Smooth muscle cell of the brain vasculature (primary cell): ENCODE results near the gene RERE.
A peak's percentile ranks its signal among the peaks of the same experiment; 100 is the strongest.
"Not testable (repeated sequence)": the region's sequence is repeated elsewhere in the genome, so short reads cannot be mapped to it uniquely, and the experiment has no call there.

Experiments
- DNase-seq: peaks from one replicate; pipeline ENCODE4 v3.0.0-alpha.2; 2012; ENCODE audit warnings: low read depth, low spot score

Gene RERE

DNA sequence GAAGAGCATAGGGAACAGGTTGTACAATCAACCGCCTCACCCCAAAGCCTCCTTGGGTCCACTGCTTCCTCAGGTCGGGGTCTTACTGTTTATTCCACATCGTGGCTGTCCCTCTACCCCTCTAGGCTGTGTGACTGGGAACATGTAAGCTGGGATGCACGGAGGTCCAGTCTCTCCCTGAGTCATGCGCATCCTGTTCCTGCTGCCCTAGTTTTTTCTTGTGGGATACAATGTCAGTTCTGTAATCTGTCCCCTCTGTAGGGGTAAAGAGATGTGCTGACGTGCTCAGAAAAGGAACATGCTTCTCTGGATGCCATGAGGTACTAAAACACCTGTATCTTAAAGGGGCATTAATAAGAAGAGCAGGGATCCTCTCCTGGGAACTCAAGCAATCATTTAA is 433.4 kb downstream of the RERE start:
- DNase-seq, result no peak

DNA sequence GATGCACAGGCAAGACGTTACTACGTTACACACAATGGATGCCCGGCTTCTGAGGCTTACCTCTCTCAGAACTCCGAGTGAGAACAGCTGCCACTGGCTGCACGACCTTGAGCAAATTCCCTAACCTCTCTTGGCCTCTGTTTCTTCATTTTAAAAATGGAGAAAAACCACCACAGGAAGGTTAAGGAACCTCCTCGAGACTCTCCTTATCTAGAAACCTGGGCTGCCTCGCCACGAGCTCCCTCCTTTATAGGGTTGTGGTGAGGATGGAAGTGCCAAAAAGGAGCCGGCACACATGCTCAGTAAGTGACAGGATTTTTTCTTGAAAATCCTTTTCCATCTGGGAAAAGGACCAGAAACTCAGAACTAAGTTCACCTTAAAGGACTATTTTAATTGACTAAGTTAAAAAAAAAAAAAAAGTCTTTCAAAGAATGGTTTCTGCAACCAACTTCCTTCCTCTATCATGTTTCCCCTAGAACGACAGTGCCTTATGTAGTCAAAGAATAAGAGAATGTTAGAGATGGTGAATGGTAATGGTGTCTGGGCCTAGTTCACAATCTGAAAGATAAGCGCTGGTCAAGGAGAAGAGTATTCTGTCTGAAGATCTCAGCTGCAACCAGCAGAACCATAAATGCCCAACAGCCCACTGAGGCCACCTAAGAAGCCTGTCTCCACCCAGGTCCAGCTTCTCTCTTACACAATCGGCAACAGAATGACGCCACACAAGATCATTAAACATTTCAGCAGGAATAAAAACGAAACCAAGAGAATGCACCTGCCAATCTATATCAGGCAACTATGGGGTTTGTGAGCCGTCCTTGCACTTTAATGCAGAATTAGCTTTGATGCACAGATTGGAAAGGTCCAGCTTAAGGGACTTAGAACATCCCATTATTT is 434.6 kb downstream of the RERE start:
- no peak for DNase-seq

GRCh38 chr1:8382051-8382505 is 435.4 kb downstream of the RERE start:
- DNase-seq, result peak; percentile 57

DNA sequence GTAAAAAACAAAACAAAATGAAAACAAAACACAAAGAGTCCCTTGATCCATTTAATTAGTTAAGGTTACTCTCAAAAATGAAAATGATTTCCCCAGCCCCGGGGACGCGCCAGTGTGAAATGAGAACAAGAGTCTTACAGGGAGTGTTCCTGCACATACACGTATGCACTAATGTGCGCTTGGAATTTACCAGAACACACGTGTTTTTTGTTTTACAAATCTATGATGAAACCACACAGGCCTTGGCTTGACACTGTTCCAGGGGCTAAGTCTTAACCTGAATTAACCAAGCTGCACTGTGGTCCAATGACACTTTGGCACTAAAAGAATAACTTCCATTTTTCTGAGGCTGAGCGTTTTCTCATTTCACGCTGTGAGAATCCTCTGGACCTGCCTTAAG is 435.8 kb downstream of the RERE start:
- DNase-seq, result no peak

DNA sequence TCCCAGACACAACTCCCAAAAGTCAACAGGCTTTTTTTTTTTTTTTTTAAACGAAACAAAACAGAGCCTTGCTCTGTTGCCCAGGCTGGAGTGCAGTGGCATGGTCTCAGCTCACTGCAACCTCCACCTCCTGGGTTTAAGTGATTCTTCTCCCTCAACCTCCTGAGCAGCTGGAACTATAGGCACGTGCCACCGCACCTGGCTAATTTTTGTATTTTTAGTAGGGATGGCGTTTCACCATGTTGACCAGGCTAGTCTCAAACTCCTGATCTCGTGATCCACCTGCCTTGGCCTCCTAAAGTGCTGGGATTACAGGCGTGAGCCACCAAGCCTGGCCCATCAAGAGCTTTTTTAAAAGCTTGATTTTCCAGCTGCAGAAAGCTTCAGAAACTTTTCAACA is 437.1 kb downstream of the RERE start:
- DNase-seq, result not testable (repeated sequence)

DNA sequence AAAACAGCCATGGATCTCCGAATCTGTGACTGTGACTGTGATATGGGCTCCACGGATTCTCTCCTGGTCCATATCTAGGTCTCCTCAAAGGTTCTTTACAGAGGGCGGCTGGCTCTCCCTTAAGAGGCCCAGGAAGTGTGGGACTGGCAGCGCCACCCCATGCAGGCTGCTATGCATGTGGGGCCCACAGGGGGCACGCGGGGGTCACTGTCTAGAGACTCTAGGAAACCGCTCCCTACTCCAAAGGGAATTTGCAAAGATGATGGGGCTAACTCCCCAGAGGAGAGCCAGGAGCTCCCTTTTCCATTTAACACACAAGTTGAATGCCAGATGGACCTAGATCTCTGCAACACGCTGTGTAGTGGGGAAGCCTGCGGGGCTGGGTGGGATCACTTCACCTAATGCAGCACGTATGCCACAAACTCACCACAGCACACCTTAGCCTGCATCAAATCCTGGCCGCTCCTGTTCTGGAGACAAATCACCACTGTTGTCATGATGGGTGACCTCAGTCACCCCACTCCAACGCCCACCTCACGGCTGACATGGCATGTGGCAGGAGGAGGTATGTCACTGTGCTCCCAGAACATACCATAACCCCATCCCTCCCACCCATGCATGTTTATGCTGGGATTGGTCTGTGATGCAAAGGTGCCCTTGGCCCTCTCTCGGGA is 437.8 kb downstream of the RERE start:
- no peak for DNase-seq

DNA sequence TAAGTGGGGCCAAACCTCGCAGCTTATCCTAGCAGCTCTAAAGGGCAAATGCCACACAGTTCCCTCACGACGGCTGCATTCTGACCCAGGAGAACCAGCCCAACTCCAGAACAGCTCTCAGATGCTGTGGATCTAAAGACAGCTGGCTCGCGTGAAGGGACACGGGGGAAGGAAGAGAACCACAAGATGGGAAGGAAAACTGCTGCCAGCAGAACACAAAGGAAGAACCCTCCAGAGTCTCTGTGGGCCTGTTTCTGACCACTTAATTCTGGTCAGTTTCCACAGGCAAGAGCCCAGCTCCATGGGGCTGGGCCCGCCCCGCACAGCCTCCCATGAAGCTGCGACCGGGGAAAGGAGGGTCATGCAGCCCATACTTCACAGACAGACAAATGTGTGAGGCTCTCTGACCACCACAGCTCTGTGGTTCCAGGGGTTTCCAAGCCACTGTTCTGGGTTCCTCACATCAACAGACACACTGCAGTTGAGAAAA is 438.4 kb downstream of the RERE start:
- no peak for DNase-seq

DNA sequence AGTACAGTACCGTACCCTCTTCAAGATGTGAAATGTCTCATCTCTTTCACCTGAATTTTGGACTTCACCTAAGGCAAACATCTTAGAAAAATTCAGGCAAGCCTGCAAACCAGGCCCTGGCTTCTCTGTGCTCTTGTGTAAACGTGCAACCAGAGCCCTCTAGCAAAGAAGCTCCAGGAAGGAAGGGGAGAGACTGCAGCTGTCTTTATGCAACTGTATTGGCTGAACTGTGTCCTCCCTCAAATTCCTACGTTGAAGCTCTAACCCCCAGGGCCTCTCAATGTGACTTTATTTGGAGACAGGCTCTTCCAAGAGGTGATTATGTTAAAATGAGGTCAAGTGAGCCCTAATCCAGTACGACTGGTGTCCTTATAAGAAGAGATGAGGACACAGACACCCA is 439.3 kb downstream of the RERE start:
- no peak for DNase-seq

DNA sequence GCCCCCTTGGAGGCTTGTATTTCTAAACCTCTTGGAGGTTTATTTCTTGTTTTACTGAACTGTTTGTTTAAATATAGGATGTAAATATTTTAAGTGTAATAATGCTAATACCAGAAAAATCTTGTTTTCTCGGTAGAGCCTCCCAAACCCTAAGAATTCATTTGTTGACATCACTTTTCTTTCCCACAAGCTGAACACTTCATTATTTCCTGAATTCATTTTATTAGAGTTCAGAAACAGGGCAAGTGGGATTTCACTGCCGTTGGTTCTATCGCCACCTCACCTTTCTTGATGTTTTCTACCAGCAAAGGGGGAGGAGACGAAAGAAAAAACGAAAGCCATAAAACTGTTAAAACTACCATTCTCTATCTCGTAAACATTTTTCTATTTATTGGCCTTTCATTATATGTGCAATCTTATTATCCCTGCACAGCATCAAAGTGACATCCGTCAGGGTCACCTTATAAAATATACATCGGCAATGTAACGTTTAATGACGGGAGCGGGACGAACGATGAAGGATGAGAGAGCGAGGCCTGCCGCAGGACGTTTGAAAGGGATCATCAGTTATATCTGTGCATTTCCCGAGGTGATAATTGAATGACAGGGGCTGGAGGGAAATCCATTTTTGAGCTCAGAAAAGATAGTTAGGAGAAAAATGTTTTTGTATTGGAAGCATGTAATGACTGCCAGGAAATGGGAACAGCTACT is 440.0 kb downstream of the RERE start:
- no peak for DNase-seq

GRCh38 chr1:8376358-8376840 is 441.0 kb downstream of the RERE start:
- no peak for DNase-seq

GRCh38 chr1:8374812-8375211 is 442.6 kb downstream of the RERE start:
- no peak for DNase-seq

GRCh38 chr1:8374356-8374755 is 443.1 kb downstream of the RERE start:
- no peak for DNase-seq

DNA sequence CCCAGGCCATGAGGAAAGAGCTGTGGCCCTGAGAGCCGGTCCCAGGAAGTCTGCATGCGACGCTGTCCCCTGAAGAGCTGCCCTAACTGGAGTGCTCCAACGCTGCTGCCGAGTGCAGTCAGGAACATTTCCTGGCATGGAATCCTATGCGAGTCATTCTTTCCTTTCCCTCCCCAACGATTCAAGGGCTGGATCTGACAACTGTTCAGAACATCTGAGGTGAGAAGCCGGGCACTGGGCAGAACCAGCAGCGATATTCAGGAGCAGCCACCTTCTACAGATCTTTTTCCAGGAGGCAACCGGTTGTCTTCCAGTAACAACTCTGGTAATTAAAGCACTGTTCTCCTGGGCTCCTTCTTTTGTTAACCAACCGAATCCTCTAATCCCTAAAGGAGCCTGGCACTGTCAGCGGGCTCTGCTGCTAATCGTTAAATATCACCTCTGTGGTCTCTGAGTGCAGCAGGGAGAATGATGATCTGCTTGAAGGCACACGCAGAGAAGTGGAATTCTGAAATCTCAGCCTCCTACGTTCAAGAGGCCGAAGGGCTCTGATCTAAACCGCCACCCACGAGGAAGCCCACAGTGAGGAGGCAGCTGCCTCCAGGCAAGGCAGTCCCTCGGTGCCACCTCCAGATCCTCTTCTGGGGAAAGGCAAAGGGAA is 443.7 kb downstream of the RERE start:
- no peak for DNase-seq

- DNase-seq, result no peak
These were observed 444.3 kb downstream of the RERE start for GRCh38 chr1:8373125-8373524.

GRCh38 chr1:8371372-8371991 is 446.0 kb downstream of the RERE start:
- no peak for DNase-seq

GRCh38 chr1:8370905-8371315 is 446.5 kb downstream of the RERE start:
- no peak for DNase-seq

- no peak for DNase-seq
These were observed 447.2 kb downstream of the RERE start for GRCh38 chr1:8370046-8370881.

DNA sequence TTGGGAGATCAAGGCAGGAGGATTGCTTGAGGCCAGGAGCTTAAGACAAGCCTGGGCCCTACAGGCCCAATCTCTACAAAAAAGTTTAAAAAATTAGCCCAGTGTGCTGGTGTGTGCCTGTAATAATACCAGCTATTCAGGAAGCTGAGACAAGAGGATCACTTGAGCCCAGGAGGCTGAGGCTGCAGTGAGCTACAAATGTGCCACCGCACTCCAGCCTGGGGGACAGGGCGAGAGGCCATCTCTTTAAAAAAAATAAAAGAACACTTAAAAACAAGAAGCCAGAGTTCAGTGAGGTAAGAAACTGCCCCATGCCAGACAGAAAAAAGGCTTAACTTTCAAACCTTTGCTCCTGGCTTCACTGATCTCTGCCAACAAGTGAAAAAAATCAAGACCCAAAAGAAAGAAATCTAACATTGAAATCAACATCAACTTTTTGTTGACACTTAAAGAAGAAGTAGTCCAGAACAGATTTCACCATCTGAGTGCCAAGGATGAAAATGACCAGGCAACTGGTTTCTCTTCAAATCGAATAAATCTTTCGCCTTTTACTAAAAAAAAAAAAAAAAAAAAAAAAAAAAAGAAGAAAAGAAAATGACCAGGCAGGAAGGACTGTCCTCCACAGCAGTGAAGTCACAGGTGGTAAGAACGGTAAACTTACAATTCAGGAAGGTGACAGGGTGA is 448.3 kb downstream of the RERE start:
- DNase-seq, result no peak

DNA sequence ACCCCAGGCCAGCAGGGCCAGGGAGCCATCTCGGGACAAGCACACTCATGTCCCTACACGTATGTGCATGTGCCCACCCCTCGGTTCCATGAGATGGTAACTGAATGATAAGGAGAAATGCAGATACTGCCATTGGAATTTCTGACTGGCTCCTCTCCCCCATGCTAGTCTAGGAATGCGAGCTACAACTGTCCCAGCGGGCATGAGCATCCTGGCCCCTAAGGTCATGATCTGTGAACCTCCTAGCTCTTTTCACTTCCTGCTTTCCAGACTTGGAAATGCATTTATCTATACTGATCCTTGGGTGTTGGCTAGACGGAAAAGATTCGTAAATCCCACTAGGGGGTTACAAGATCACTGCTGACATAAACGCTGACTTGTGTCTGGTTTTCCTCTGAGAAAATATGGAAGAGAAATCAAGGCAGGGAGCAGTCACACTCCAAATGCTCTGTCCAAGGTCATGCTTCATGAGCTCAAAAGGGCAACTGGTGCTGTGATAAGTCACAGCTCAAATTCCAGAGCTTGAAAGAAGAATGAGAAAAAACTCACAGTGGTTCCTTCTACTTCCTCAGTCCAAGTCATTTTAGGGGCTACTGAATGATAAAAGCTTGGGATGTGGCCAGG is 449.8 kb downstream of the RERE start:
- no peak for DNase-seq
